K562 (cell line): ENCODE measurements around the gene PHF5A. TPM values are rescaled to one million over a fixed set of nuclear protein-coding genes. Genes with fewer than 3 reads are reported as not detected.

Experiments used
- ARID4B ChIP-seq: sonication (generic); formaldehyde crosslinking; IDR thresholded peaks from 2 replicates; pipeline ENCODE4 v1.8.0; 2022; ENCODE audit warnings: mild to moderate bottlenecking, missing genetic modification reagents
- ATF2 ChIP-seq: sonication (generic); formaldehyde crosslinking; IDR thresholded peaks from 2 replicates; pipeline ENCODE4 v1.8.1; 2022; ENCODE audit warnings: missing genetic modification reagents
- CLOCK ChIP-seq: fragments of 250-450 bp; sonication (Bioruptor Pico); IDR thresholded peaks from 2 replicates; pipeline ENCODE4 v1.4.0; 2020; ENCODE audit warnings: mild to moderate bottlenecking, moderate library complexity, borderline replicate concordance
- ETS1 ChIP-seq: conservative IDR thresholded peaks from 2 replicates; pipeline ENCODE4 v1.6.1; 2011; ENCODE audit warnings: low read depth, mild to moderate bottlenecking, low read length; ENCODE audit not compliant: control insufficient read depth
- ETV1 ChIP-seq: fragments of 450-650 bp; conservative IDR thresholded peaks from 2 replicates; pipeline ENCODE4 v1.6.1; 2016; ENCODE audit warnings: missing genetic modification characterization, control low read depth, low read depth, missing compliant biosample characterization
- EWSR1 ChIP-seq: fragments of 450-650 bp; IDR thresholded peaks from 2 replicates; pipeline ENCODE4 v1.6.1; 2018; ENCODE audit warnings: borderline replicate concordance, mild to moderate bottlenecking, low read depth, moderate library complexity; ENCODE audit not compliant: partially characterized antibody
- HOXB6 ChIP-seq: fragments of 250-450 bp; sonication (Bioruptor Pico); IDR thresholded peaks from 2 replicates; pipeline ENCODE4 v1.5.1; 2022; ENCODE audit warnings: mild to moderate bottlenecking, borderline replicate concordance
- JUND ChIP-seq, 2 experiments: IDR thresholded peaks; 2 replicates in 1 of 2; 3 replicates in 1 of 2; pipeline ENCODE4 v1.6.1; 2011; ENCODE audit warnings: borderline replicate concordance in 2 of 2, low read depth in 2 of 2, low read length in 2 of 2, improper control_type of control experiment in 1 of 2, missing biosample characterization in 1 of 2, missing genetic modification characterization in 1 of 2, missing genetic modification reagents in 1 of 2
- KLF1 ChIP-seq: fragments of 450-650 bp; IDR thresholded peaks from 2 replicates; pipeline ENCODE4 v1.6.1; 2016; ENCODE audit warnings: missing genetic modification characterization, missing compliant biosample characterization
- MAZ ChIP-seq, 2 experiments: fragments of 450-650 bp in 1 of 2; sonication (generic) in 1 of 2; formaldehyde crosslinking; IDR thresholded peaks in 1 of 2; conservative IDR thresholded peaks in 1 of 2; 2 replicates each; pipeline versions ENCODE4 v1.4.0 to v1.5.0; 2020; ENCODE audit warnings: mild to moderate bottlenecking in 1 of 2, missing genetic modification reagents in 1 of 2
- PHTF2 ChIP-seq: fragments of 250-450 bp; sonication (Bioruptor Pico); IDR thresholded peaks from 2 replicates; pipeline ENCODE4 v1.5.0; 2021; ENCODE audit warnings: mild to moderate bottlenecking
- SMC3 ChIP-seq: conservative IDR thresholded peaks from 2 replicates; pipeline ENCODE4 v1.6.1; 2011; ENCODE audit warnings: low read depth, low read length, improper control_type of control experiment; ENCODE audit not compliant: insufficient read depth
- SP1 ChIP-seq: sonication (generic); formaldehyde crosslinking; IDR thresholded peaks from 2 replicates; pipeline ENCODE4 v1.8.1; 2022; ENCODE audit warnings: mild to moderate bottlenecking, missing genetic modification reagents
- ZFPM2 ChIP-seq: fragments of 250-450 bp; sonication (Bioruptor Pico); IDR thresholded peaks from 2 replicates; pipeline ENCODE4 v1.5.1; 2022; ENCODE audit warnings: mild to moderate bottlenecking
- ZNF311 ChIP-seq: fragments of 250-450 bp; sonication (Bioruptor Pico); IDR thresholded peaks from 2 replicates; pipeline ENCODE4 v1.4.0; 2020; ENCODE audit warnings: mild to moderate bottlenecking, moderate library complexity
- ZNF561 ChIP-seq: fragments of 450-650 bp; formaldehyde crosslinking; conservative IDR thresholded peaks from 2 replicates; pipeline ENCODE4 v1.4.0; 2020; ENCODE audit warnings: mild to moderate bottlenecking, moderate library complexity
- ZNF584 ChIP-seq: fragments of 200-800 bp; sonication (Bioruptor generic); IDR thresholded peaks from 2 replicates; pipeline ENCODE4 v1.6.1; 2016; ENCODE audit warnings: low read depth, mild to moderate bottlenecking, missing genetic modification characterization, missing compliant biosample characterization
- polyA plus RNA-seq, 8 experiments: library from polyadenylated mRNA; depleted of rRNA in 4 of 8; stranded (reverse) in 5 of 8; unstranded in 3 of 8; fragments of >200 nt; fragmentation: Nextera tagmentation in 2 of 8; fragmentation: Illumina TruSeq in 1 of 8; extraction: Ambion mirVana in 2 of 8; extraction: Trizol in 1 of 8; gene quantifications; 2 replicates each; pipeline versions ENCODE4 v1.2.1 to v1.2.3, GENCODE V29; 2011 to 2014; ENCODE audit warnings: inconsistent platforms in 1 of 8, missing spikeins in 1 of 8
- total RNA-seq, 7 experiments: library from RNA; depleted of rRNA in 6 of 7; stranded (reverse); fragments of >200 nt in 6 of 7; fragmentation: Illumina TruSeq in 2 of 7; extraction: Trizol in 2 of 7; gene quantifications; 2 replicates each; pipeline versions ENCODE4 v1.2.1 to v1.2.3, GENCODE V29; 2011 to 2021; ENCODE audit warnings: low replicate concordance in 1 of 7

PHF5A gene
- total and polyA plus RNA-seq, 9 of the 15 experiments (the other 6 are each of a cell fraction or from before 2014, with no cell fraction given), result 14.2 to 144 (median 101) TPM

GRCh38 chr22:41448189-41448808 is 20.2 kb downstream of the PHF5A start (continued):
- TF ChIP-seq ETV1 (tag) (no peak), ETS1 (0 out of 2 replicates have a peak, but pooled peaks have one; percentile 21), ARID4B (CRISPR knock-in tag) (no peak), ZNF584 (CRISPR knock-in tag) (no peak), ZNF561 (CRISPR knock-in tag) (no peak), JUND (IDR thresholded peaks at IDR 0.05; ENCODE audit: borderline replicate concordance, low read depth, low read length) (peak; percentile 45), JUND (tag; IDR thresholded peaks at IDR 0.05; ENCODE audit: borderline replicate concordance, low read depth, low read length) (no peak), ZFPM2 (no peak), HOXB6 (CRISPR knock-in tag) (no peak), SP1 (CRISPR knock-in tag) (no peak; the same call in none of the 2 replicates), ZNF311 (CRISPR knock-in tag) (no peak), SMC3 (no peak), EWSR1 (no peak), ATF2 (CRISPR knock-in tag) (no peak), PHTF2 (no peak), CLOCK (no peak), MAZ (CRISPR knock-in tag; conservative IDR thresholded peaks at IDR 0.05 in 1 of 2, IDR thresholded peaks at IDR 0.05 in 1 of 2) (peak; percentile 67 to 77), KLF1 (tag) (no peak)
